Immature natural killer cell (primary cell): ENCODE measurements around the gene DLGAP5. TPM values are rescaled to one million over a fixed set of nuclear protein-coding genes. Genes with fewer than 3 reads are reported as not detected.

Experiments used
- DNase-seq, 3 donors: peaks; one replicate each; pipeline ENCODE4 v3.0.0; 2022; ENCODE audit warnings: mixed read lengths in 1 of 3
- H3K27ac Mint-ChIP-seq, 6 donors: one replicate each; pipeline ENCODE4 v1.8.0; 2020; ENCODE audit warnings: mixed read lengths in 6 of 6, mild to moderate bottlenecking in 5 of 6, inconsistent platforms in 4 of 6, moderate library complexity in 3 of 6
- H3K27me3 Mint-ChIP-seq, 3 donors: one replicate each; pipeline ENCODE4 v1.8.0; 2020 to 2021; ENCODE audit warnings: low read depth in 3 of 3, mild to moderate bottlenecking in 3 of 3, mixed read lengths in 3 of 3, moderate library complexity in 3 of 3, inconsistent platforms in 1 of 3
- H3K36me3 Mint-ChIP-seq, 3 donors: one replicate each; pipeline ENCODE4 v1.8.0; 2020; ENCODE audit warnings: mixed read lengths in 3 of 3, inconsistent platforms in 2 of 3, mild to moderate bottlenecking in 2 of 3
- H3K4me1 Mint-ChIP-seq, 2 donors: one replicate each; pipeline ENCODE4 v1.8.0; 2020; ENCODE audit warnings: inconsistent platforms in 2 of 2, mild to moderate bottlenecking in 2 of 2, mixed read lengths in 2 of 2, moderate library complexity in 1 of 2
- H3K4me3 Mint-ChIP-seq, 5 donors: one replicate each; pipeline ENCODE4 v1.8.0; 2020; ENCODE audit warnings: mild to moderate bottlenecking in 5 of 5, mixed read lengths in 5 of 5, inconsistent platforms in 3 of 5, moderate library complexity in 3 of 5
- H3K9me3 Mint-ChIP-seq, 6 donors: one replicate each; pipeline ENCODE4 v1.8.0; 2020; ENCODE audit warnings: mild to moderate bottlenecking in 6 of 6, mixed read lengths in 6 of 6, inconsistent platforms in 4 of 6, moderate library complexity in 3 of 6
- polyA plus RNA-seq, 3 donors: library from polyadenylated mRNA; unstranded; fragments of 300-500 nt; fragmentation: Illumina TruSeq; gene quantifications; one replicate each; pipeline ENCODE4 v1.2.3, GENCODE V29; 2021

Gene DLGAP5
- polyA plus RNA-seq, 3 donors from 2014 or later = 0.42 to 0.72 TPM; not detected in 1

DNA sequence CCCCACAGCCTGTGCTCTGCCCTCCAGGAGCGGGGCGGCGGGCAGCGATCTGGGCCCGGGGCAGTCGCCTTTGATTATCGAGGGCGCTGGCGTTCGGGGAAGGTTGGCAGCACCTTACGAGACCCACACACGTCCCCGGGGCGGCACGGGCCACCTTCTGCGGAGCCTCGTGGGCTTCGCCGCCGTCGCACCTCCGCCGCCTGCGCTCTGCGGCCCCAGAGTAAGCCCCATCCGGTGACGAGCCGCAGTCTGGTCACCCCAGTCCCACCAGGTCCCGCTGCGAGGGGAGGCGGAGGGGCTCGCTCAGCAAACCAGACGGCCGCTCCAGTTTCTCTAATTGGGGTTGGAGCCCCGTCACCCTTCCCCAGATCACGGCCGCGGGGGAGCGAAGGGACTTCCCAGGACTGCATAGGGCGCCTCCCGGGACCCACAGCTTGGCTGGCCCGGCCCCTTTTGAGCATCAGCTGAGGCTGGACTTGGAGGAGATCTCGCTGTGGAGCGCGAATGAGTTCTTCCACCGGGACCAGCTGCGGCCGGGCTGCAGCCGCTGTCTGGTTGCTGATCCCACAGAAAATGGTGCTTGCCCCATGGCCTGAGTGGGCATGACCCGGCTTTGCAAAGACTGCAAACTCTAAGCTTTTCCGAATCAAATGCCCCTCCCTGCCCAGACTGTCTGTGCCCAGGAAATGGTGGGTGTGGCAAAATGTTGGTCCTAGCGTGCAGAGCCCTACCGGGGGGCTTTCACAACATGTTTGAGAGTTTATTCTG, 61.8 kb downstream of the DLGAP5 start:
- Mint-ChIP-seq H3K27me3 (peaks cover 0 to 2% (median 0%) of the 10 kb centered on the region in 3 donors), H3K36me3 (peaks cover 0 to 5% (median 0%) of the 10 kb centered on the region in 3 donors), H3K9me3 (no peaks in the 10 kb centered on the region), H3K27ac (peak overlapping the region; percentile 7 to 75 (median 38)), H3K4me1 (peaks cover 38 to 48% of the 10 kb centered on the region in 2 donors), H3K4me3 (peak overlapping the region; percentile 71 to 82 (median 78))
- peak; percentile 67 to 71 (median 68) for DNase-seq

DNA sequence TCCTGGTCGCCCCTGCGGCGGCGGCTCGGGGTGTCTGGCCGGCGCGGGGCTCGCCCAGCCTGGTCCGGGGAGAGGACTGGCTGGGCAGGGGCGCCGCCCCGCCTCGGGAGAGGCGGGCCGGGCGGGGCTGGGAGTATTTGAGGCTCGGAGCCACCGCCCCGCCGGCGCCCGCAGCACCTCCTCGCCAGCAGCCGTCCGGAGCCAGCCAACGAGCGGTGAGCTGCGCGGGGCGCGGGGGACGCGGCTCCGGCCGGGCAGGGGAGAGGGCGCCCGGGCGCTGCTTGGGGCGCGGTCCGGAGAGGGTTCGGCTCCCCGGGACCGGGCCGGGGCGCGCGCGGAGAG, 62.3 kb downstream of the DLGAP5 start, which contains the start of gene LGALS3:
LGALS3 (plus strand) TSS at position 167 of the 342 bp plus-strand sequence. CDS start 8,122 bp downstream, outside the sequence.
- peak within 1 kb of the TSS; percentile 7 to 87 (median 64) for H3K27ac Mint-ChIP-seq
- peak in 1 of 3 donors; percentile 33 for DNase-seq
- H3K9me3 Mint-ChIP-seq = no peaks in the 10 kb centered on the region
- peaks cover 0 to 2% (median 0%) of the 10 kb centered on the region in 3 donors for H3K27me3 Mint-ChIP-seq
- peak within 1 kb of the TSS; percentile 78 to 89 (median 83) for H3K4me3 Mint-ChIP-seq
- peaks cover 0 to 5% (median 0%) of the 10 kb centered on the region in 3 donors for H3K36me3 Mint-ChIP-seq
- H3K4me1 Mint-ChIP-seq = peaks cover 39 to 54% of the 10 kb centered on the region in 2 donors

DNA sequence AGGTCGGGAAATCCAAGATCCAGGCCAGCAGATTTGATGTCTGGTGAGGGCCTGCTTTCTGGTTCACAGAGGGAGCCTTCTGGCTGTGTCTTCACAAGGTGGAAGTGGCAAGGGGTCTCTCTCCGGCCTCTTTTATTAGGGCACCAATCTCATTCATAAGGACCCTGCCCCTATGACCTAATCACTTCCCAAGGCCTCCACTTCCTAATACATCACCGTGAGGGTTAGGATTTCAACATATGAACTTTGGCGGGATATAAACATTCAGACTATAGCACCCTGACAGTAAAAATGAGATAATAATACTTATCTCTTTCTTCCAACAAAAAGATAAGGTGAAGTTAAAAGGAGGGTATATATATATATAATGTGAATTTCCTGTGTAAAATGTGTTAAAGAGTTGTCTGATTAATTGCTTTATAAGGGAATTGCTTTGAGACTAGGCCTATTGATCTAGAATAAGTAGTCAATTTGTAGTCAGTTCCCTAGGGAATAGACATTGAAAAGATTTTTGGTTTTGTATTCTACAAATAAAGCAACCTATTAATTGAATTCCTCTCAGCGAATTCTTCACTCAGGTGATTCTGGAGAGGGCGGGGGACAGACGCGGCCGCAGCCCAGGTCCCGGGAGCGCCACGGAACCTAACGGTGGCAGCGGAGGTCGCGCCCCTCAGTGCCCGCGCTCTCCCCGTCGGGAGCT, 62.8 kb downstream of the DLGAP5 start:
- DNase-seq = no peak
- Mint-ChIP-seq H3K36me3 (peaks cover 0 to 3% (median 0%) of the 10 kb centered on the region in 3 donors), H3K4me3 (peak overlapping the region; percentile 78 to 89 (median 83)), H3K9me3 (no peaks in the 10 kb centered on the region), H3K4me1 (peaks cover 42 to 57% of the 10 kb centered on the region in 2 donors), H3K27ac (peak overlapping the region in 4 of 6 donors; percentile 24 to 87 (median 64)), H3K27me3 (peaks cover 0 to 2% (median 0%) of the 10 kb centered on the region in 3 donors)

DNA sequence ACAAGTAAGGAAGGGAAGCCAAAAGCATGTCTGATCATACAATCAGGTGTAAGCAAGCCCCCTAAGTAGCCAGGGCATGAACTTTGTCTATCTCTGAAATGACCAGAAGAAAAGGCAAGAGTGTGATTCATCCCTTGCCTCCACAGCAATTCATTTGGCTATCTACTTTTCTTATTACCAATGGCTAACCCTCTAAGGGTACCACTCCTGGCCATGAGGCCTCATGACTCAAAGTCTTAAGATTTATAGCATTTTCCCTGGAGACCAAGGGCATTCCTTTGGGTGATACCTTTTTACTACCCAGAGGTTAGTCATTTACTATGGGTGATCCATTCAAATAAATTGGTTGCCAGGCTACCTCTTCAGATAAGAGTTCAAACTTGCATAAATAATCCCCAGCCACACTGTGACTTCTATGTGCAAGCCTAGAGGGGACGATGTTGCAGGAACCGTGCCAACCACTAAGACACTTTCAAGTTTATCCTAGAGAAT, 63.9 kb downstream of the DLGAP5 start:
- H3K27ac Mint-ChIP-seq = peak overlapping the region in 1 of 6 donors; percentile 92
- H3K36me3 Mint-ChIP-seq = no peaks in the 10 kb centered on the region
- H3K4me3 Mint-ChIP-seq = peak overlapping the region in 1 of 5 donors; percentile 1
- H3K4me1 Mint-ChIP-seq = peaks cover 42 to 57% of the 10 kb centered on the region in 2 donors
- peaks cover 0 to 2% (median 0%) of the 10 kb centered on the region in 3 donors for H3K27me3 Mint-ChIP-seq
- no peak for DNase-seq
- H3K9me3 Mint-ChIP-seq = no peaks in the 10 kb centered on the region

DNA sequence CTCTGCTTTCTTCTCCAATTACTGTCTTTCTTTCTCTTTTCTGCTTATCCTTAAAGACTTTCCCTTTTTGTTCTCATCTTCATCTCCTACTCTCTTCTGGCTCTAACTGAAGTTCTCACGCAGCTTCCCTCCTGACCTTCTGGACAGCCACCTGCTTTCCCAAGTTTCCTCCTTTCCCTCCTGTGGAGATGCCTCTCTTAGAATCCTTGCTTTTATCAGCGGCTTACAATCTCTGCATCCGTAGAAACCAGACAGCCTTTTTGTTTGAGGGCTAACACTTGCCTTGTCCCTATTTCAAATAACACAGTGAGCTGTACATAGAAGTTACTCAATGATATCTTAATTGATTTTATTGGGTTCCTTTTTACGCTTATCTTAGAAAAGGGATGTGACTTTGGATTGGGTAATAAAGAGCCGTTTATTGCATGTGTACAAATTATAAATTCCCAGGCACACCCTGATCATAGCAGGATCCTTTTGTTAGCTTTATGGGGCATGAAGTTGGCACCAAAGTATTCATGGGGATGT, 64.4 kb downstream of the DLGAP5 start:
- Mint-ChIP-seq H3K4me3 (no peak overlapping the region), H3K36me3 (no peaks in the 10 kb centered on the region), H3K4me1 (peaks cover 42 to 57% of the 10 kb centered on the region in 2 donors), H3K9me3 (no peaks in the 10 kb centered on the region), H3K27ac (peak overlapping the region in 3 of 6 donors; percentile 19 to 92 (median 57)), H3K27me3 (peaks cover 0 to 2% (median 0%) of the 10 kb centered on the region in 3 donors)
- DNase-seq = no peak

DNA sequence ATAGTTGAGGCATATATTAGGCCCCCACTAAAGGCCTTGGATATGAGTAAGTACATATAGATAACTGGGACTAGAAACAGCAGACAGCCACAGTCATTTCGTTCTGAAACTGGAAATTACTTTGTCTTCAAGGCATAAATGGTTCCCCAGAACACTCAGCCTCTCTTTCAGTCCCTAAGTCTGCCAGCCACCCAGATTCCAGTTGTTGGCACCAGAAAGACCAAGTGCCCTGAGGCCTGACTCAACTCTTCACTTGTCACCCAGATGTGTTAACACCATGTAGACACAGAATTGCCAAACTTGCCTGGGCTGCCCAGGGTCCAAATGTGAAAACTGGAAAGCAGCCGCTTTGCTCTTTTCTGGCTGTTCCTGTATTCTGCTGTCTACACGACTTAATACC, 65.4 kb downstream of the DLGAP5 start:
- H3K27me3 Mint-ChIP-seq = peaks cover 0 to 2% (median 2%) of the 10 kb centered on the region in 3 donors
- no peak for DNase-seq
- no peaks in the 10 kb centered on the region for H3K36me3 Mint-ChIP-seq
- H3K4me3 Mint-ChIP-seq = peak overlapping the region in 3 of 5 donors; percentile 59 to 75 (median 72)
- no peaks in the 10 kb centered on the region for H3K9me3 Mint-ChIP-seq
- peaks cover 39 to 55% of the 10 kb centered on the region in 2 donors for H3K4me1 Mint-ChIP-seq
- peak overlapping the region in 5 of 6 donors; percentile 66 to 92 (median 89) for H3K27ac Mint-ChIP-seq

DNA sequence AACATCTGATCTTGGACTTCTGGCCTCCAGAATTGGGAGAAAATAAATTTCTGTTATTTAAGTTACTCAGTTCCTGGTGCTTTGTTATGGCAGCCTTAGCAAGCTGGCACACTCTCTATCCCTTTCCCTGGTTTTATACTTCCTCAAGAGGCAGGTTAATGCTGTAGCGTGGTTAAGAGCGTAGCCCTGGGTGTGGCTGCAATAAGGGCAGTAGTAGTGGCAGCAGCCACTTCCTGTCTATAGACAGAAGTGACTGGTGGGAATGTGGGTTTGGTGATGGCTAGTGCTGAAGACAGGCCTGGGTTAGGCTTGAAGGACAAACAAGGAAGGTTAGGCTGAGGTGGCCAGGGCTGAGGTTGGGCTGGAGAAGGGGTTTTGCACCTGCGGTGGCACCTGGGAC, 66.0 kb downstream of the DLGAP5 start:
- peak overlapping the region; percentile 56 to 92 (median 83) for H3K27ac Mint-ChIP-seq
- DNase-seq = peak; percentile 52 to 58 (median 57)
- H3K36me3 Mint-ChIP-seq = no peaks in the 10 kb centered on the region
- no peaks in the 10 kb centered on the region for H3K9me3 Mint-ChIP-seq
- peaks cover 41 to 61% of the 10 kb centered on the region in 2 donors for H3K4me1 Mint-ChIP-seq
- H3K27me3 Mint-ChIP-seq = peaks cover 0 to 4% (median 2%) of the 10 kb centered on the region in 3 donors
- peak overlapping the region; percentile 22 to 75 (median 59) for H3K4me3 Mint-ChIP-seq

DNA sequence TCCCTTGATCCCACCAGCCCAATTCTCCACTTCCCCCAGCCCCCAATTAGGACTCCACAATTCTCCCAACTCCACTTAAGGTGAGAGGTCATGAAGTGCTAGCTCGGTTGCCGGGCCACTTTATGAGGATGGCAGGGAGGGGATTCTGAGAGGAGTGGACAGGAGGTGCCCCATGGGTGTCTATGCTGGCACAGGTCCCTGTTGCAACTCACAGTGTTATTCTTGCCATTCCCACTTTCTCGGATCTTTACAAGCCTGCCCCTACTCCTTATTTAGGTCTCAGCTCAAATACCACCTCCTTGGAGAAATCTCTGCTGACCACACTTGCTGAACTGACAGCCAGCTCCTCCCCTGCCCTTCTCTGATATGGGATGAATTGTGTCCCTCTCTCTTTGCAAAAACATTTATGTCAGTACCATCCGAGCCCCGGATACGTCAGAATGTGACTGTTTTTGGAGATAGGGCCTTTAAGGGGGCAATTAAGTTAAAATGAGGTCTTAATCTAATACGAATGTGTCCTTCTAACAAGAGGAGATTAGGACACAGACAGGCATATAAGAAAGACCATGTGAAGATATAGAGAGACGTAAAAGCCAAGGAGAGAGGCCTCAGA, 66.5 kb downstream of the DLGAP5 start:
- Mint-ChIP-seq H3K27me3 (peaks cover 0 to 4% (median 3%) of the 10 kb centered on the region in 3 donors), H3K27ac (peak overlapping the region; percentile 56 to 92 (median 83)), H3K4me3 (peak overlapping the region; percentile 22 to 75 (median 59)), H3K36me3 (no peaks in the 10 kb centered on the region), H3K9me3 (no peaks in the 10 kb centered on the region), H3K4me1 (peaks cover 38 to 59% of the 10 kb centered on the region in 2 donors)
- no peak for DNase-seq

DNA sequence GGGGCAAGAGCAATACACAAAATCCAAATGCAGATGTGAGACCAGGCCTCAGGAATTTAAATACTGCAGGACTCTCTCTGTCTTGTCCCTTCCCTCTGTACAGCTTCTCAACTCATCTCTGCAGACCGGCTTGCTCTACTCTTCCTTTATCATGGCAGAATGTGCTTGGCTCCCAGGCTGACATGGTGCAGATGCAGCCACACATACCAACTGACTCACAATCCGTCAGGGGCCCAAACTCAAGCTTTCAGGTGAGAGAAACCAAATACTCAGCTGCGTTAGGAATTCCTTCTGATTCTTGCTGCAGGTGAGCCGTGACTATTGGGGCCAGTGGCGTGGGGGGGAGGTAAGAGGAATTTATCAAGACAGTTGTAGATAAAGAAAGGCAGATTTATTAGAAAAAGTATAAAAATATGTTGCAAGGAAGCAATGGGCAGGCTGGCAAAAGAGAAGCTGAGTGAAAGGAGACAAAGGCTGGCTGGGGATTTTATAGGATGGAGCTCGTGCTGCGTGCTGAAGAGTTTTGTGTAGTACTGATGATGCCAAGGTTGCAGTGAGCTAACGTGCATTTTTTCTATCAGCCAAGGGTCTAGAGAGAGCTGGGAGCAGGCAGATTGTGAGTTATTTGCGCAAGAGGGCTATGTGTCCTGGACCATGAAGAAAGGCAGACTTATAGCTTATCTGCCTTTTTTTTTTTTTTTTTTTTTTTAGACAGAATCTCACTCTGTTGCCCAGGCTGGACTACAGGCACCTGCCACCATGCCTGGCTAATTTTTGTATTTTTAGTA, 67.3 kb downstream of the DLGAP5 start:
- no peaks in the 10 kb centered on the region for H3K9me3 Mint-ChIP-seq
- peaks cover 0 to 4% (median 3%) of the 10 kb centered on the region in 3 donors for H3K27me3 Mint-ChIP-seq
- H3K4me3 Mint-ChIP-seq = peak overlapping the region in 2 of 5 donors; percentile 24 to 27
- H3K27ac Mint-ChIP-seq = peak overlapping the region in 1 of 6 donors; percentile 46
- no peak for DNase-seq
- no peaks in the 10 kb centered on the region for H3K36me3 Mint-ChIP-seq
- H3K4me1 Mint-ChIP-seq = peaks cover 33 to 57% of the 10 kb centered on the region in 2 donors

DNA sequence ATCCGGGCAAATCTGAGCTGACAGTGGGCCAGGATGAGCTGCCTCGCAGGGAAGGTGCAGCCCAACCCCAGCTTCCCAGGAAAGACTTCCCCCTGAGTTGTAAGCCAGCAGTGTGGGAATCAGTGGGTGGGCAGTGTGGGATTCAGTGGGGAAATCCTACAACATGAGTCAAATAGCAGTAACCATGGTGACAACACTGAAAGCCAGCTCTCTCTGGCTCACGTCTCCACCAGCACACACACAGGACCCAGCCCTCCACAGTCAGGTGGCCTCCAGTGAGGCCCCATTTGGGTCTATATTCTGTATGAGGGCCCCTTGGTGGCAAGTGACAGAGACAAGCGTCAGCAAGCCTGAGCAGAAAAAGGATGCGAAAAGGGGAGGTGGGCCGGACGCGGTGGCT, 68.3 kb downstream of the DLGAP5 start:
- peaks cover 0 to 4% (median 3%) of the 10 kb centered on the region in 3 donors for H3K27me3 Mint-ChIP-seq
- no peaks in the 10 kb centered on the region for H3K36me3 Mint-ChIP-seq
- DNase-seq = no peak
- peak overlapping the region in 1 of 6 donors; percentile 66 for H3K27ac Mint-ChIP-seq
- no peaks in the 10 kb centered on the region for H3K9me3 Mint-ChIP-seq
- peaks cover 31 to 49% of the 10 kb centered on the region in 2 donors for H3K4me1 Mint-ChIP-seq
- H3K4me3 Mint-ChIP-seq = no peak overlapping the region

DNA sequence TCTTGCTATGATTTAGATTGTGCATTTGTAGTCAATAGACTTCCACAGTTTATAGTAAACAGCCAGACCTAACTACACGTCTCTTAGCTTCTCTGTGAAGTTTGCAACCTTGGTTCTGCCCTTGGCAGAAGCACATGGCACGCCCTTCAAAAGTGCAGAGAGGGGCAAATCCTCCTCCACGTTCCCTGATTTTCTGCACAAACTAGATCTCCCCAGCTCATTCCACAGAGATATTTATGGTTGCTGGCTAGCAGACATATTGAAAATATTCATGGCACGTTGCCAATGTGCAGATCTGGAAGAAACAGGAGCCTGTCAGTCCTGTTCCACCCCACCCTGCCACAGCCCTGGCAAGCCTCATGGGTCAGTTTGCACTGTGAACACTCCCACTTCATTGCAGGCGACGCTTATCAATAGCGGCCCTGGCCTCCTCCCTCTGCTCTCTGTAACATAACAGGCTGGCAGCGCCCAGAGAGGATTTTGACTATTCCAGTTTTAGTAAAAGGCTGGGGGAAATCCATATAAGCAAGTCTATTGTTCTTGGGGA, 68.9 kb downstream of the DLGAP5 start:
- Mint-ChIP-seq H3K36me3 (no peaks in the 10 kb centered on the region), H3K27ac (peak overlapping the region in 1 of 6 donors; percentile 66), H3K27me3 (peaks cover 0 to 5% (median 3%) of the 10 kb centered on the region in 3 donors), H3K4me1 (peaks cover 31 to 49% of the 10 kb centered on the region in 2 donors), H3K9me3 (no peaks in the 10 kb centered on the region), H3K4me3 (no peak overlapping the region)
- DNase-seq = no peak

DNA sequence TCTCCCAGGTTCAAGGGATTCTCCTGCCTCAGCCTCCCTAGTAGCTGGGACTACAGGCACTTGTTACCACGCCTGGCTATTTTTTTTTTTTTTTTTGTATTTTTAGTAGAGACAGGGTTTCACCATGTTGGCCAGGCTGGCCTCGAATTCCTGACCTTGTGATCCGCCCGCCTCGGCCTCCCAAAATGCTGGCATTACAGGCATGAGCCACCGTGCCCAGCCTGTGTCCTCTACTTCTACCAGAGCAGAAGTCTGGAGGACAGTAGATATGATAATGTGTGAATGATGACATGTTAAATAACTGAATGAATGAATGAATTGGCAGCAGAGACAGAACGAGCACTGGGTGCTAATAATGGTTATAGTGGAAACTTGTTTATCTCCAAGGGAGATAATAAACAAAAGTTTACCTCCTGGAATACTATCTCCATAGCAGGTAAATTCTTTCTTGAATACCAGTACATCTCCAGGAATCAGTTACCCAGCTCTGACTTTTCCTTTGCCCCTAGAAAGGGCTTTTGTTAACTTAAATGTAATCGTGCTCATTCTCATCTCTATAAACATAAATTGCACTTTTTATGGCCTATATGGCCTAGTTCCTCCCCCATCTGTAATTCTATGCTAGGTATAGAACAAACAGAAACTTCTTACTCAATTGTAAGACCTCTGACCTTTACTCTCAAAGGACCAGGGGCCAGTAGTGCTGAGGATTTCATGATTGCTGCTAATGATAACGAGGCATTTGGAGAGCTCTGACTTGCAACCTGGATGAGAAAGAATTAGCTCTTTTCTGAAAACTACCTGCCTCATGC, 69.6 kb downstream of the DLGAP5 start:
- no peak overlapping the region for H3K4me3 Mint-ChIP-seq
- no peaks in the 10 kb centered on the region for H3K36me3 Mint-ChIP-seq
- H3K4me1 Mint-ChIP-seq = peaks cover 28 to 45% of the 10 kb centered on the region in 2 donors
- no peaks in the 10 kb centered on the region for H3K9me3 Mint-ChIP-seq
- no peak for DNase-seq
- H3K27ac Mint-ChIP-seq = no peak overlapping the region
- H3K27me3 Mint-ChIP-seq = peaks cover 0 to 5% (median 3%) of the 10 kb centered on the region in 3 donors
